Adrenal gland (tissue), 5 donors: ENCODE measurements around the gene METTL24.

Source experiments
- POLR2A ChIP-seq, 2 donors: fragments of 450-650 bp; IDR thresholded peaks; one replicate each; pipeline ENCODE4 v1.6.1; 2017; ENCODE audit warnings: antibody characterized with exemption in 2 of 2, mild to moderate bottlenecking in 2 of 2, moderate library complexity in 1 of 2
- TF ChIP-seq, protein P1 (sequence below), 6 experiments: fragments of 450-650 bp in 4 of 6; fragments of 200-600 bp in 2 of 6; sonication (generic) in 1 of 6; IDR thresholded peaks; 1 replicate in 5 of 6; 2 replicates in 1 of 6; pipeline versions ENCODE4 v1.5.1 to v1.8.0; 2016 to 2021; ENCODE audit warnings: antibody characterized with exemption in 6 of 6, mild to moderate bottlenecking in 2 of 6, moderate library complexity in 1 of 6
- donor health status: DM: no; HTN: no; CAD: no.

DNA sequence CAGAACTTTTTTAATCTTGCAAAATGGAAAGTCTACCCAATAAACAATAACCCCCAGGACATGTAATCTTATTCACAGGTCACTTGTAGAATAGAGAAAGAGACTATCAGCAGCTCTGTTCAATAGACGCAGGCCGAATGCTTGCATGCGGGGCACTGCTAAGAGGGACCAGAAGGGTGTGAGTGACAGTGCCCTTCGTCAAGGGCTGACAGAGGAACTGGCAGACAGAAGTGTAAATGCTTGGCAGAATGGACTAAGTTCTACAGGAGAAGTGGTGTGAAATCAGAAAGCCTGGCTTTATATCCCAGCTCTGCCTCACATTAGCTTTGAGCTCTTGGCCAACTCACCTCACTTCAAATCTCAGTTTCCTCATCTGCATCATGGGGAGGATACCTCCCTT lies 36.3 kb upstream of the METTL24 start:
- TF ChIP-seq, protein P1, sequence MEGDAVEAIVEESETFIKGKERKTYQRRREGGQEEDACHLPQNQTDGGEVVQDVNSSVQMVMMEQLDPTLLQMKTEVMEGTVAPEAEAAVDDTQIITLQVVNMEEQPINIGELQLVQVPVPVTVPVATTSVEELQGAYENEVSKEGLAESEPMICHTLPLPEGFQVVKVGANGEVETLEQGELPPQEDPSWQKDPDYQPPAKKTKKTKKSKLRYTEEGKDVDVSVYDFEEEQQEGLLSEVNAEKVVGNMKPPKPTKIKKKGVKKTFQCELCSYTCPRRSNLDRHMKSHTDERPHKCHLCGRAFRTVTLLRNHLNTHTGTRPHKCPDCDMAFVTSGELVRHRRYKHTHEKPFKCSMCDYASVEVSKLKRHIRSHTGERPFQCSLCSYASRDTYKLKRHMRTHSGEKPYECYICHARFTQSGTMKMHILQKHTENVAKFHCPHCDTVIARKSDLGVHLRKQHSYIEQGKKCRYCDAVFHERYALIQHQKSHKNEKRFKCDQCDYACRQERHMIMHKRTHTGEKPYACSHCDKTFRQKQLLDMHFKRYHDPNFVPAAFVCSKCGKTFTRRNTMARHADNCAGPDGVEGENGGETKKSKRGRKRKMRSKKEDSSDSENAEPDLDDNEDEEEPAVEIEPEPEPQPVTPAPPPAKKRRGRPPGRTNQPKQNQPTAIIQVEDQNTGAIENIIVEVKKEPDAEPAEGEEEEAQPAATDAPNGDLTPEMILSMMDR (IDR thresholded peaks at IDR 0.05): no peak
- TF ChIP-seq POLR2A (IDR thresholded peaks at IDR 0.05): no peak
